HG02610 (cell line): ENCODE results near the gene SERP2.

Experiments used
- ATAC-seq: cut with Tn5 transposase; IDR thresholded peaks from one replicate; pipeline ENCODE4 v1.9.1; 2021; ENCODE audit warnings: mild to moderate bottlenecking, moderate library complexity; ENCODE audit not compliant: unreplicated experiment

The SERP2 gene

GRCh38 chr13:44432650-44433049 is 59.0 kb downstream of the SERP2 start:
- no peak for ATAC-seq

GRCh38 chr13:44433863-44434765 is 60.5 kb downstream of the SERP2 start:
- ATAC-seq = no peak

- ATAC-seq = no peak
Observed at GRCh38 chr13:44434766-44435141, 61.1 kb downstream of the SERP2 start.

GRCh38 chr13:44435142-44435918 is 61.7 kb downstream of the SERP2 start:
- ATAC-seq = peak; percentile 55

- ATAC-seq = no peak
Observed at GRCh38 chr13:44435919-44436510, 62.4 kb downstream of the SERP2 start.

GRCh38 chr13:44436589-44437337 is 63.1 kb downstream of the SERP2 start:
- no peak for ATAC-seq

- peak; percentile 43 for ATAC-seq
Observed at GRCh38 chr13:44437356-44438233, 64.0 kb downstream of the SERP2 start.

- ATAC-seq = no peak
Observed at GRCh38 chr13:44438234-44438579, 64.6 kb downstream of the SERP2 start.

- ATAC-seq = no peak
Observed at GRCh38 chr13:44439452-44440024, 65.9 kb downstream of the SERP2 start.

GRCh38 chr13:44440046-44440608 is 66.5 kb downstream of the SERP2 start:
- no peak for ATAC-seq
